ENCODE data around the gene PTGR3. TPM values are rescaled to one million over a fixed set of nuclear protein-coding genes. Genes with fewer than 3 reads are reported as not detected.

Gene PTGR3
- total RNA-seq, 1 donor from 2014 or later = 6.8 TPM

- no peaks in the 10 kb centered on the region for H3K27me3 ChIP-seq (ENCODE audit: control insufficient read depth, insufficient read depth, low read length)
- TF ChIP-seq, protein P1, sequence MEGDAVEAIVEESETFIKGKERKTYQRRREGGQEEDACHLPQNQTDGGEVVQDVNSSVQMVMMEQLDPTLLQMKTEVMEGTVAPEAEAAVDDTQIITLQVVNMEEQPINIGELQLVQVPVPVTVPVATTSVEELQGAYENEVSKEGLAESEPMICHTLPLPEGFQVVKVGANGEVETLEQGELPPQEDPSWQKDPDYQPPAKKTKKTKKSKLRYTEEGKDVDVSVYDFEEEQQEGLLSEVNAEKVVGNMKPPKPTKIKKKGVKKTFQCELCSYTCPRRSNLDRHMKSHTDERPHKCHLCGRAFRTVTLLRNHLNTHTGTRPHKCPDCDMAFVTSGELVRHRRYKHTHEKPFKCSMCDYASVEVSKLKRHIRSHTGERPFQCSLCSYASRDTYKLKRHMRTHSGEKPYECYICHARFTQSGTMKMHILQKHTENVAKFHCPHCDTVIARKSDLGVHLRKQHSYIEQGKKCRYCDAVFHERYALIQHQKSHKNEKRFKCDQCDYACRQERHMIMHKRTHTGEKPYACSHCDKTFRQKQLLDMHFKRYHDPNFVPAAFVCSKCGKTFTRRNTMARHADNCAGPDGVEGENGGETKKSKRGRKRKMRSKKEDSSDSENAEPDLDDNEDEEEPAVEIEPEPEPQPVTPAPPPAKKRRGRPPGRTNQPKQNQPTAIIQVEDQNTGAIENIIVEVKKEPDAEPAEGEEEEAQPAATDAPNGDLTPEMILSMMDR (IDR thresholded peaks at IDR 0.05; ENCODE audit: insufficient read depth, low read length, severe bottlenecking) = no peak
- no peaks in the 10 kb centered on the region for H3K36me3 ChIP-seq (ENCODE audit: control insufficient read depth, insufficient read depth, low read length)
- DNase-seq (ENCODE audit: low read depth) (no peak), FAIRE-seq (no peak)
- no peak overlapping the region for H3K4me3 ChIP-seq (ENCODE audit: low read depth, low read length)
Measured at GRCh38 chr18:75240433-75240832, 31.5 kb upstream of the PTGR3 start.

GRCh38 chr18:75238786-75239185, 29.8 kb upstream of the PTGR3 start:
- Histone ChIP-seq H3K4me3 (ENCODE audit: low read depth, low read length) (no peak overlapping the region), H3K27me3 (ENCODE audit: control insufficient read depth, insufficient read depth, low read length) (no peaks in the 10 kb centered on the region), H3K36me3 (ENCODE audit: control insufficient read depth, insufficient read depth, low read length) (no peaks in the 10 kb centered on the region)
- TF ChIP-seq, protein P1 (IDR thresholded peaks at IDR 0.05; ENCODE audit: insufficient read depth, low read length, severe bottlenecking) = no peak
- DNase-seq (ENCODE audit: low read depth) (no peak), FAIRE-seq (no peak)

- TF ChIP-seq, protein P1 (IDR thresholded peaks at IDR 0.05; ENCODE audit: insufficient read depth, low read length, severe bottlenecking) = no peak
- FAIRE-seq = no peak
- no peak for DNase-seq (ENCODE audit: low read depth)
Measured at GRCh38 chr18:75238100-75238499, 29.2 kb upstream of the PTGR3 start.

GRCh38 chr18:75235896-75236295, 27.0 kb upstream of the PTGR3 start:
- DNase-seq (ENCODE audit: low read depth) (no peak), FAIRE-seq (no peak)
- TF ChIP-seq, protein P1 (IDR thresholded peaks at IDR 0.05; ENCODE audit: insufficient read depth, low read length, severe bottlenecking) = no peak
- H3K27me3 ChIP-seq (ENCODE audit: control insufficient read depth, insufficient read depth, low read length) = no peaks in the 10 kb centered on the region
- no peaks in the 10 kb centered on the region for H3K36me3 ChIP-seq (ENCODE audit: control insufficient read depth, insufficient read depth, low read length)
- no peak overlapping the region for H3K4me3 ChIP-seq (ENCODE audit: low read depth, low read length)

More at GRCh38 chr18:75238100-75238499, 29.2 kb upstream of the PTGR3 start:
- no peaks in the 10 kb centered on the region for H3K36me3 ChIP-seq (ENCODE audit: control insufficient read depth, insufficient read depth, low read length)
- no peak overlapping the region for H3K4me3 ChIP-seq (ENCODE audit: low read depth, low read length)
- no peaks in the 10 kb centered on the region for H3K27me3 ChIP-seq (ENCODE audit: control insufficient read depth, insufficient read depth, low read length)

DNA sequence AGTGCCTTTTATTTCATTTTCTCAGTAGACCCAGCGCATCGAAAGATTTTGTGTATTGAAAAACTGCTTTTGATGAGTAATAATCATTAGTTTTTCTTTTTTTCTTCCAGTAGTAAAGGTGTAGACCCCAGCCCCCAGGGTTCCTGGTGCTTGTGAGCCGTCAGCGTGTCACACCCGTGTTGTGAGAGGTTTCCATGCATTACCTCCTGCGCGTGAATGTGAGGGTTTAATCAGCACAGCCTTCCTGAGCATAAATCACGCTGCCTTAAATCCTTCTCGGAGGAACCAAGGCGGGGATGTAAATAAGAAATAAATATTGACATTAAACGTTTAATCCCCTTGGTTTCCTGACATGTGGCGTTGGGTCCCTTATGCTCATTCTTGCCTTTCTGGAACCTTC, 26.0 kb upstream of the PTGR3 start:
- no peak overlapping the region for H3K4me3 ChIP-seq (ENCODE audit: low read depth, low read length)
- H3K27me3 ChIP-seq (ENCODE audit: control insufficient read depth, insufficient read depth, low read length) = no peaks in the 10 kb centered on the region
- TF ChIP-seq, protein P1 (IDR thresholded peaks at IDR 0.05; ENCODE audit: insufficient read depth, low read length, severe bottlenecking) = no peak
- FAIRE-seq = no peak
- no peak for DNase-seq (ENCODE audit: low read depth)
- no peaks in the 10 kb centered on the region for H3K36me3 ChIP-seq (ENCODE audit: control insufficient read depth, insufficient read depth, low read length)

- DNase-seq (ENCODE audit: low read depth) = no peak
- no peak for FAIRE-seq
- TF ChIP-seq, protein P1 (IDR thresholded peaks at IDR 0.05; ENCODE audit: insufficient read depth, low read length, severe bottlenecking) = no peak
- Histone ChIP-seq H3K36me3 (ENCODE audit: control insufficient read depth, insufficient read depth, low read length) (no peaks in the 10 kb centered on the region), H3K4me3 (ENCODE audit: low read depth, low read length) (no peak overlapping the region), H3K27me3 (ENCODE audit: control insufficient read depth, insufficient read depth, low read length) (no peaks in the 10 kb centered on the region)
Measured at GRCh38 chr18:75231053-75231406, 22.1 kb upstream of the PTGR3 start.
